Smooth muscle cell (in vitro differentiated cells): ENCODE results near the gene VPS45. TPM values are rescaled to one million over a fixed set of nuclear protein-coding genes. Genes with fewer than 3 reads are reported as not detected.

Experiments
- DNase-seq: peaks from one replicate; lab custom pipeline; 2025; ENCODE audit not compliant: unreplicated experiment; lab: John Stamatoyannopoulos, UW
- H2AFZ ChIP-seq: fragments of 200-600 bp; sonication (generic); 2 replicates; pipeline ENCODE4 v1.6.0; 2016; ENCODE audit warnings: antibody characterized with exemption, low read depth, mild to moderate bottlenecking
- H3F3A ChIP-seq: fragments of 200-600 bp; sonication (generic); 2 replicates; pipeline ENCODE4 v1.6.0; 2017; ENCODE audit warnings: antibody characterized with exemption, low read depth
- H3K27ac ChIP-seq: fragments of 200-600 bp; sonication (generic); 2 replicates; pipeline ENCODE4 v1.5.1; 2016; ENCODE audit warnings: low read depth, mild to moderate bottlenecking
- H3K27me3 ChIP-seq: fragments of 200-600 bp; sonication (generic); 2 replicates; pipeline ENCODE4 v1.6.1; 2016; ENCODE audit warnings: low read depth, mild to moderate bottlenecking
- H3K36me3 ChIP-seq: fragments of 200-600 bp; sonication (generic); 2 replicates; pipeline ENCODE4 v1.5.1; 2016; ENCODE audit warnings: low read depth
- H3K4me1 ChIP-seq: fragments of 200-600 bp; sonication (generic); 2 replicates; pipeline ENCODE4 v1.5.1; 2016; ENCODE audit warnings: low read depth
- H3K4me2 ChIP-seq: fragments of 200-600 bp; sonication (generic); 2 replicates; pipeline ENCODE4 v1.6.0; 2016; ENCODE audit warnings: mild to moderate bottlenecking
- H3K4me3 ChIP-seq: fragments of 200-600 bp; sonication (generic); 2 replicates; pipeline ENCODE4 v1.5.1; 2016; ENCODE audit warnings: mild to moderate bottlenecking
- H3K79me2 ChIP-seq: fragments of 200-600 bp; sonication (generic); 2 replicates; pipeline ENCODE4 v1.6.0; 2016; ENCODE audit warnings: low read depth, mild to moderate bottlenecking
- H3K9ac ChIP-seq: fragments of 200-600 bp; sonication (generic); 2 replicates; pipeline ENCODE4 v1.6.0; 2016; ENCODE audit warnings: low read depth
- H3K9me3 ChIP-seq: fragments of 200-600 bp; sonication (generic); replicated peaks from 2 replicates; pipeline ENCODE4 v1.5.1; 2016; ENCODE audit warnings: low read depth
- H4K20me1 ChIP-seq: fragments of 200-600 bp; sonication (generic); 2 replicates; pipeline ENCODE4 v1.6.0; 2016; ENCODE audit warnings: low read depth
- CTCF ChIP-seq: fragments of 200-600 bp; sonication (generic); IDR thresholded peaks from 2 replicates; pipeline ENCODE4 v1.5.1; 2017; ENCODE audit warnings: borderline replicate concordance, mild to moderate bottlenecking, antibody characterized with exemption; ENCODE audit not compliant: insufficient read depth, poor library complexity, severe bottlenecking
- WGBS: methylation state at CpG from one replicate; pipeline ENCODE4 v1.1.7; 2016; ENCODE audit warnings: low lambda C conversion rate; 5-methylcytosine and 5-hydroxymethylcytosine counted together
- polyA plus RNA-seq: library from polyadenylated mRNA; unstranded; fragments of >200 nt; fragmentation: Nextera tagmentation; extraction: Ambion mirVana; gene quantifications from 2 replicates; pipeline ENCODE4 v1.2.1, GENCODE V29; 2016
- total RNA-seq: library from RNA; depleted of rRNA; stranded (reverse); fragments of >200 nt; gene quantifications from 2 replicates; pipeline ENCODE4 v1.2.3, GENCODE V29; 2014

The VPS45 gene
- total and polyA plus RNA-seq, 2 experiments from 2014 or later: 28.6 to 44.7 TPM

GRCh38 chr1:150168960-150169601 is 101.5 kb downstream of the VPS45 start:
- Histone ChIP-seq H3F3A (no peaks in the 10 kb centered on the region), H3K27me3 (no peaks in the 10 kb centered on the region), H4K20me1 (no peaks in the 10 kb centered on the region), H3K36me3 (no peaks in the 10 kb centered on the region), H3K27ac (no peak overlapping the region), H3K4me1 (no peaks in the 10 kb centered on the region), H3K4me2 (no peak overlapping the region), H3K4me3 (no peak overlapping the region), H3K9ac (no peak overlapping the region), H3K9me3 (no peaks in the 10 kb centered on the region), H3K79me2 (no peaks in the 10 kb centered on the region), H2AFZ (no peak overlapping the region)
- peak; percentile 12 for DNase-seq
- WGBS: 55% methylated on average over 6 of the region's 6 CpGs
- peak; percentile 76 for TF ChIP-seq CTCF

- H3K4me3 ChIP-seq: no peak overlapping the region
- H3K9me3 ChIP-seq: no peaks in the 10 kb centered on the region
- no peak overlapping the region for H3K9ac ChIP-seq
- H3K79me2 ChIP-seq: no peaks in the 10 kb centered on the region
- H3K27me3 ChIP-seq: no peaks in the 10 kb centered on the region
- TF ChIP-seq CTCF: no peak
- no peaks in the 10 kb centered on the region for H4K20me1 ChIP-seq
- H3K4me1 ChIP-seq: no peaks in the 10 kb centered on the region
- H2AFZ ChIP-seq: no peak overlapping the region
- peak overlapping the region; percentile 42 for H3K27ac ChIP-seq
- DNase-seq: no peak
- H3K36me3 ChIP-seq: no peaks in the 10 kb centered on the region
- H3F3A ChIP-seq: no peaks in the 10 kb centered on the region
- 33% methylated on average over 2 of the region's 2 CpGs for WGBS
- H3K4me2 ChIP-seq: no peak overlapping the region
These were observed 104.2 kb downstream of the VPS45 start for GRCh38 chr1:150171801-150172200.

GRCh38 chr1:150173141-150173585 is 105.6 kb downstream of the VPS45 start:
- no peaks in the 10 kb centered on the region for H3K36me3 ChIP-seq
- no peak for DNase-seq
- no peak overlapping the region for H3K4me3 ChIP-seq
- no peak overlapping the region for H3K9ac ChIP-seq
- H3K9me3 ChIP-seq: no peaks in the 10 kb centered on the region
- H2AFZ ChIP-seq: no peak overlapping the region
- WGBS: 64% methylated on average over 7 of the region's 7 CpGs
- no peaks in the 10 kb centered on the region for H3K27me3 ChIP-seq
- no peaks in the 10 kb centered on the region for H3K79me2 ChIP-seq
- no peak for TF ChIP-seq CTCF
- no peak overlapping the region for H3K4me2 ChIP-seq
- H3K27ac ChIP-seq: no peak overlapping the region
- H3K4me1 ChIP-seq: no peaks in the 10 kb centered on the region
- no peaks in the 10 kb centered on the region for H3F3A ChIP-seq
- no peaks in the 10 kb centered on the region for H4K20me1 ChIP-seq

GRCh38 chr1:150176593-150176992 is 109.0 kb downstream of the VPS45 start:
- Histone ChIP-seq H3K36me3 (no peaks in the 10 kb centered on the region), H3K79me2 (no peaks in the 10 kb centered on the region), H3K4me2 (no peak overlapping the region), H3K27me3 (no peaks in the 10 kb centered on the region), H2AFZ (no peak overlapping the region), H3K9ac (no peak overlapping the region), H3F3A (no peaks in the 10 kb centered on the region), H3K4me1 (no peaks in the 10 kb centered on the region), H4K20me1 (no peaks in the 10 kb centered on the region), H3K9me3 (no peaks in the 10 kb centered on the region), H3K4me3 (no peak overlapping the region), H3K27ac (no peak overlapping the region)
- TF ChIP-seq CTCF: no peak
- no peak for DNase-seq
- 94% methylated on average over 3 of the region's 3 CpGs for WGBS
